Peyer's patch (tissue), 4 donors: ENCODE results near the gene MYOM3.

Experiments
- CTCF ChIP-seq, 6 experiments: fragments of 450-650 bp in 4 of 6; fragments of 200-600 bp in 2 of 6; sonication (generic) in 1 of 6; IDR thresholded peaks; one replicate each; pipeline ENCODE4 v1.5.1; 2017 to 2019; ENCODE audit warnings: antibody characterized with exemption in 6 of 6, mild to moderate bottlenecking in 3 of 6, moderate library complexity in 1 of 6
- POLR2A ChIP-seq, 2 donors: fragments of 450-650 bp; IDR thresholded peaks; one replicate each; pipeline ENCODE4 v1.5.1; 2017; ENCODE audit warnings: antibody characterized with exemption in 2 of 2, mild to moderate bottlenecking in 2 of 2, moderate library complexity in 2 of 2

DNA sequence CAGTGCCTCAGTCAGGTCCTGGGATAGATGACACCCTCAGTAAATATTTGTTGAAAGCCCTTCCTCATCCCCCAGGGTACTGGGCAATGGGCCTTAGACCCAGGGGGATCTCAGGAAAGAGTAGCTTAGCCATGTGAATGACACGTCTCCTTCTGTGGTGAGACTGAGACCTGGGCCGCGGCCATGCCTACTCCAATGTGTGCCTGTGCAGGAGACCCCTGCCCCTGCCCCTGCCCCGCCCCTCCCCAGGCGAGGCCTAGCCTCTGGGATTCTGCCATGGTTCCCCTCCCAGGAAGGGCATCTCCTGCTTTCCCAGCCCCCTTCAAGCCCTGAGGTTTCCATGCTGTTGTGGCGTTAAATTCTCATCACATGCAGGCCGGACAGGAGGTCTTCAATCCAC is 7.1 kb downstream of the MYOM3 start:
- TF ChIP-seq CTCF (IDR thresholded peaks at IDR 0.05) = no peak
- TF ChIP-seq POLR2A (IDR thresholded peaks at IDR 0.05) = no peak
